ENCODE data around the gene TRMT1.

Gene TRMT1

GRCh38 chr19:13146763-13147563 lies 30.4 kb upstream of the TRMT1 start:
- peaks cover 18% of the 10 kb centered on the region for H3K79me2 ChIP-seq (ENCODE audit: insufficient read depth, low read length)
- ATAC-seq (ENCODE audit: insufficient read depth, low read depth): no peak

GRCh38 chr19:13139633-13140311 lies 23.2 kb upstream of the TRMT1 start:
- Histone ChIP-seq H4K20me1 (ENCODE audit: insufficient read depth, low read length) (peaks cover 32% of the 10 kb centered on the region), H3K79me2 (ENCODE audit: insufficient read depth, low read length) (peaks cover 1% of the 10 kb centered on the region; the same call in 1 of the 2 replicates), H3K36me3 (ENCODE audit: insufficient read depth, low read length) (peaks cover 61% of the 10 kb centered on the region), H3K9ac (ENCODE audit: low read depth, low read length) (no peak overlapping the region), H3K9me3 (ENCODE audit: insufficient read depth, low read length, severe bottlenecking) (no peaks in the 10 kb centered on the region), H3K27ac (ENCODE audit: low read length) (no peak overlapping the region), H2AFZ (ENCODE audit: low read depth, low read length) (no peak overlapping the region), H3K27me3 (ENCODE audit: insufficient read depth, low read length, poor library complexity) (no peaks in the 10 kb centered on the region), H3K4me1 (ENCODE audit: insufficient read depth, low read length) (no peaks in the 10 kb centered on the region), H3K4me3 (ENCODE audit: low read depth in 1 of 2, low read length in 2 of 2) (no peak overlapping the region), H3K4me2 (ENCODE audit: insufficient read depth, low read length) (no peak overlapping the region)
- ATAC-seq (ENCODE audit: insufficient read depth, low read depth): no peak
- no peak for DNase-seq
- TF ChIP-seq EZH2 (IDR thresholded peaks at IDR 0.05; ENCODE audit: borderline replicate concordance, low read depth, low read length, severe bottlenecking) (no peak), CTCF (IDR thresholded peaks at IDR 0.05; ENCODE audit: borderline replicate concordance, extremely low read depth, low read length, poor library complexity, severe bottlenecking) (no peak)

More at GRCh38 chr19:13146763-13147563, 30.4 kb upstream of the TRMT1 start:
- Histone ChIP-seq H3K9me3 (ENCODE audit: insufficient read depth, low read length, severe bottlenecking) (no peaks in the 10 kb centered on the region), H3K27me3 (ENCODE audit: insufficient read depth, low read length, poor library complexity) (no peaks in the 10 kb centered on the region), H3K27ac (ENCODE audit: low read length) (no peak overlapping the region), H3K4me1 (ENCODE audit: insufficient read depth, low read length) (peaks cover 18% of the 10 kb centered on the region), H2AFZ (ENCODE audit: low read depth, low read length) (no peak overlapping the region), H3K9ac (ENCODE audit: low read depth, low read length) (no peak overlapping the region), H3K4me2 (ENCODE audit: insufficient read depth, low read length) (no peak overlapping the region), H3K36me3 (ENCODE audit: insufficient read depth, low read length) (peaks cover 16% of the 10 kb centered on the region), H3K4me3 (ENCODE audit: low read depth in 1 of 2, low read length in 2 of 2) (no peak overlapping the region), H4K20me1 (ENCODE audit: insufficient read depth, low read length) (no peaks in the 10 kb centered on the region; the same call in 1 of the 2 replicates)
- TF ChIP-seq CTCF (IDR thresholded peaks at IDR 0.05; ENCODE audit: borderline replicate concordance, extremely low read depth, low read length, poor library complexity, severe bottlenecking) (no peak), EZH2 (IDR thresholded peaks at IDR 0.05; ENCODE audit: borderline replicate concordance, low read depth, low read length, severe bottlenecking) (no peak)
- DNase-seq: no peak

GRCh38 chr19:13138916-13139198 lies 22.3 kb upstream of the TRMT1 start:
- Histone ChIP-seq H3K4me3 (ENCODE audit: low read depth in 1 of 2, low read length in 2 of 2) (no peak overlapping the region), H3K4me2 (ENCODE audit: insufficient read depth, low read length) (no peak overlapping the region), H3K27ac (ENCODE audit: low read length) (no peak overlapping the region), H3K9ac (ENCODE audit: low read depth, low read length) (no peak overlapping the region), H3K4me1 (ENCODE audit: insufficient read depth, low read length) (no peaks in the 10 kb centered on the region), H4K20me1 (ENCODE audit: insufficient read depth, low read length) (peaks cover 40% of the 10 kb centered on the region), H3K79me2 (ENCODE audit: insufficient read depth, low read length) (peaks cover 10% of the 10 kb centered on the region; the same call in 1 of the 2 replicates), H3K9me3 (ENCODE audit: insufficient read depth, low read length, severe bottlenecking) (no peaks in the 10 kb centered on the region), H3K36me3 (ENCODE audit: insufficient read depth, low read length) (peaks cover 61% of the 10 kb centered on the region), H2AFZ (ENCODE audit: low read depth, low read length) (no peak overlapping the region), H3K27me3 (ENCODE audit: insufficient read depth, low read length, poor library complexity) (no peaks in the 10 kb centered on the region)
- no peak for DNase-seq
- no peak for ATAC-seq (ENCODE audit: insufficient read depth, low read depth)
- TF ChIP-seq CTCF (IDR thresholded peaks at IDR 0.05; ENCODE audit: borderline replicate concordance, extremely low read depth, low read length, poor library complexity, severe bottlenecking) (no peak), EZH2 (IDR thresholded peaks at IDR 0.05; ENCODE audit: borderline replicate concordance, low read depth, low read length, severe bottlenecking) (no peak)

Data from DND-41 (cell line).